ENCODE data around the gene ARL16.

GRCh38 chr17:81690549-81690948, 7.0 kb upstream of the ARL16 start:
- TF ChIP-seq POLR2AphosphoS5 (IDR thresholded peaks at IDR 0.05) (no peak), CTCF (IDR thresholded peaks at IDR 0.05) (no peak)
